Type B pancreatic cell (in vitro differentiated cells): ENCODE measurements around the gene FKBP9. TPM values are rescaled to one million over a fixed set of nuclear protein-coding genes. Genes with fewer than 3 reads are reported as not detected.

Experiments used
- DNase-seq: peaks from one replicate; pipeline ENCODE4 v3.0.0; 2021; ENCODE audit warnings: mixed read lengths; ENCODE audit not compliant: unreplicated experiment; ENCODE audit errors: extremely low spot score
- H3K27ac Mint-ChIP-seq: 2 replicates; pipeline ENCODE4 v1.8.0; 2021; ENCODE audit warnings: mild to moderate bottlenecking, mixed read lengths
- H3K27me3 Mint-ChIP-seq: 2 replicates; pipeline ENCODE4 v1.8.0; 2021; ENCODE audit warnings: mixed read lengths
- H3K36me3 Mint-ChIP-seq: 2 replicates; pipeline ENCODE4 v1.8.0; 2021; ENCODE audit warnings: mixed read lengths
- H3K4me1 Mint-ChIP-seq: one replicate; pipeline ENCODE4 v1.8.0; 2021; ENCODE audit warnings: mixed read lengths; ENCODE audit not compliant: unreplicated experiment
- H3K4me3 Mint-ChIP-seq: 2 replicates; pipeline ENCODE4 v1.8.0; 2021; ENCODE audit warnings: mild to moderate bottlenecking, mixed read lengths
- H3K9me3 Mint-ChIP-seq: 2 replicates; pipeline ENCODE4 v1.8.0; 2021; ENCODE audit warnings: mixed read lengths
- total RNA-seq: library from RNA; stranded (reverse); gene quantifications from 2 replicates; pipeline ENCODE4 v1.2.1, GENCODE V29; 2021; ENCODE audit warnings: low replicate concordance
- TF ChIP-seq, protein P1 (sequence below): fragments of 200-600 bp; sonication (generic); conservative IDR thresholded peaks from 2 replicates; pipeline ENCODE4 v1.5.0; 2021; ENCODE audit warnings: antibody characterized with exemption, mild to moderate bottlenecking

Gene FKBP9
- total RNA-seq, 1 donor from 2014 or later, result 76.0 TPM

DNA sequence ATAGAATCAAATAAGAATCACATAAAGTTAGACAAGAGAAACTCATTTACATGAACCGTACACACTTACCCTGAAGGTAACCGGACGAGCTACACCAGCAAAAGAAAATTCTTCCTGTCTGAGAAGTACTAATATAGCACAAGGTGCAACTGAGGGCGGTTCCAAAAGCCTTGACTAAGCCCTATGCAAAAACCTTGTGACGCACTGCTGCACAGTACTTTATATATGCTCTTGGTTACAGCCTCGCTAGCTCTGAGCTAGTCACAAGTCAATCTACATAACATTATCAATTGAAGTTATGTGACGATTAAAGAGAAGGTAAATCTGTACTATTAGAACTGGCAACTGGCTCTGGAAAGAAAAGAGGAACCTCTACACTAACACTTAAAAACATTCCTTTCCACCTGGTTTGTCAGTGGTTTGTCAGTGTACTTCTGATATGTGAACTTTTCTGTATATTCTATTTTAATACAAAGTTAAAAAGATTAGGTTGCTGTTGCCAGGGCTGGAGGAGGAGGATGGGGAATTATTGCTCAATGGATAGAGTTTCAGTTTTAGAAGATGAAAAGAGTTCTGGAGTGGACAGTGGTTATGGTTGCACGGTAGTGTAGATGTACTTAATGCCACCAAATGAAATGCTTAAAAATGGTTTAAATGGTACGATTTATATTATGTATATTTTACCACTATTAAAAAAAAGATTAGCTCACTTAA is 83.7 kb downstream of the FKBP9 start:
- H3K27ac Mint-ChIP-seq, result peak overlapping the region; percentile 76

DNA sequence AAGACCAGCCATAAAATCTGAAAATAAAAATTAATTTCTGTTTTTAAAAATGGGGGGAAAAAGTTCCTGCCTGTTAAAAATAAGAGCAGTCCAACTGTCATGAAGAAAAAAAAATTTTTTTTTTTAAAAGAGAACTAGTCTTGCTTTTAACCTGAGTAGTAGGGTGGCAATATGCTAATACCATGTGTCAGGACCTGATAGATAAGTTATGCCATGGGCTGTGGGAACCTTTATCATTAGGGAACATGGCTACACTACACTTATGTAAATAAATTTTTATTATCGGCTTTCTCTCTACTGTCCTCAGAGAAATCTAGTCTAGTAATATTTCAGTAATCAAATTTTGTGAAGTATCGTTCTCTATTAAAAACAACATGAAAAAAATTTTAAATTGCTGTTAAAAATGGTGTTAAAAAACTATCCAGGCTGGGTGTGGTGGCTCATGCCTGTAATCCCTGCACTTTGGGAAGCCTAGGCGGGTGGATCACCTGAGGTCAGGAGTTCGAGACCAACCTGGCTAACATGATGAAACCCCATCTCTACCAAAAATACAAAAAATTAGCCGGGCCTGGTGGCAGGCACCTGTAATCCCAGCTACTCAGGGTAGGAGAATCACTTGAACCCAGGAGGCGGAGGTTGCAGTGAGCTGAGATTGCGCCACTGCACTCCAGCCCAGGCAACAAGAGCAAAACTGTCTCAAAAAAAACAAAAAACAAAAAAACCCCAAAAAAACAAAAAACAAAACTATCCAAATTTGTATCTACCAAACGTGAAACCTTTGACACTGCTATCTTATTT is 84.6 kb downstream of the FKBP9 start:
- Mint-ChIP-seq H3K27me3 (no peaks in the 10 kb centered on the region), H3K27ac (no peak overlapping the region), H3K9me3 (peaks cover 4% of the 10 kb centered on the region), H3K36me3 (peaks cover 4% of the 10 kb centered on the region), H3K4me3 (no peak overlapping the region), H3K4me1 (peaks cover 28% of the 10 kb centered on the region)
- TF ChIP-seq, protein P1, sequence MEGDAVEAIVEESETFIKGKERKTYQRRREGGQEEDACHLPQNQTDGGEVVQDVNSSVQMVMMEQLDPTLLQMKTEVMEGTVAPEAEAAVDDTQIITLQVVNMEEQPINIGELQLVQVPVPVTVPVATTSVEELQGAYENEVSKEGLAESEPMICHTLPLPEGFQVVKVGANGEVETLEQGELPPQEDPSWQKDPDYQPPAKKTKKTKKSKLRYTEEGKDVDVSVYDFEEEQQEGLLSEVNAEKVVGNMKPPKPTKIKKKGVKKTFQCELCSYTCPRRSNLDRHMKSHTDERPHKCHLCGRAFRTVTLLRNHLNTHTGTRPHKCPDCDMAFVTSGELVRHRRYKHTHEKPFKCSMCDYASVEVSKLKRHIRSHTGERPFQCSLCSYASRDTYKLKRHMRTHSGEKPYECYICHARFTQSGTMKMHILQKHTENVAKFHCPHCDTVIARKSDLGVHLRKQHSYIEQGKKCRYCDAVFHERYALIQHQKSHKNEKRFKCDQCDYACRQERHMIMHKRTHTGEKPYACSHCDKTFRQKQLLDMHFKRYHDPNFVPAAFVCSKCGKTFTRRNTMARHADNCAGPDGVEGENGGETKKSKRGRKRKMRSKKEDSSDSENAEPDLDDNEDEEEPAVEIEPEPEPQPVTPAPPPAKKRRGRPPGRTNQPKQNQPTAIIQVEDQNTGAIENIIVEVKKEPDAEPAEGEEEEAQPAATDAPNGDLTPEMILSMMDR, result no peak
- no peak for DNase-seq

More for the DNA sequence above, 83.7 kb downstream of the FKBP9 start:
- peaks cover 4% of the 10 kb centered on the region for H3K9me3 Mint-ChIP-seq
- TF ChIP-seq, protein P1, result no peak
- peak overlapping the region; percentile 13 for H3K4me3 Mint-ChIP-seq
- H3K36me3 Mint-ChIP-seq, result peaks cover 4% of the 10 kb centered on the region
- no peak for DNase-seq
- no peaks in the 10 kb centered on the region for H3K27me3 Mint-ChIP-seq
- H3K4me1 Mint-ChIP-seq, result peaks cover 31% of the 10 kb centered on the region

DNA sequence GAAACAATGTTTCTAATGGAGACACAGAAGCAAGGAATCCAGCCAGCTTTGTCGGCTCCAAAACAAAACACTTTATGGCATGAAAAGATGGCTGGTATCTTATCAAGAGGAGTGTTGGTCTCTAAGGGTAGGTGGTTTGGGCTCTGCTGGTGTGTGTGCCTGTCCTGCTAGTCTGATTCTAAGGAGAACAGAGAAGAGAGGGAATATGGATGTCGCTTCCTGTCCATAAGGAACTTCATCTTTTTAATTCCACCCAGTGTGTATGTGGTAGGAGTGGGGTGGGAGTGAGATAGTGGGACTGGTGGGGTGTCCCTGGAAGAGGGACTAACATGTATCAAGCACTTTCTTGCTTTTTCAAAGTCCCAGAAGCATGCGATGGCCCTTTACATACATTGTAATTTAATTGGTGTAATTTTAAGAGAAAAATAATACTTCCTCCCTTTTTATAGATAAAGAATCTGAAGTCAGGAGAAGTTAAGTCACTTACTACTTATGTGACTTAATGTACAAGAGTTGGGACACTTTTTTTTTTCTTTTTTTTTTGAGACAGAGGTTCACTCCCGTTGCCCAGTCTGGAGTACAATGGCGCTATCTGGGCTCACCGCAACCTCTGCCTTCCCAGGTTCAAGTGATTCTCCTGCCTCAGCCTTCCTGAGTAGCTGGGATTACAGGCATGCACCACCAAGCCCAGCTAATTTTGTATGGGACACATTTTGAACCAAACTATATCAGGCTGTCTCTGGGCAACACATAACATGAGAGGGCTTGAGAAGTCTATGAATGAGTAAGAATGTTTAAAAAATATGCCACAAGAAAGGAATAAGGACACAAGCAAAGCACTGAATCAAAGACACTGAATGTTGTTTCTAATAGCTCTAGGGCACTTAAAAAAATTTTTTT is 86.5 kb downstream of the FKBP9 start:
- TF ChIP-seq, protein P1, result no peak
- H3K36me3 Mint-ChIP-seq, result peaks cover 4% of the 10 kb centered on the region
- peak overlapping the region; percentile 53 for H3K4me3 Mint-ChIP-seq
- H3K9me3 Mint-ChIP-seq, result peaks cover 4% of the 10 kb centered on the region
- peak overlapping the region; percentile 79 for H3K27ac Mint-ChIP-seq
- H3K27me3 Mint-ChIP-seq, result no peaks in the 10 kb centered on the region
- DNase-seq, result no peak
- peaks cover 28% of the 10 kb centered on the region for H3K4me1 Mint-ChIP-seq

DNA sequence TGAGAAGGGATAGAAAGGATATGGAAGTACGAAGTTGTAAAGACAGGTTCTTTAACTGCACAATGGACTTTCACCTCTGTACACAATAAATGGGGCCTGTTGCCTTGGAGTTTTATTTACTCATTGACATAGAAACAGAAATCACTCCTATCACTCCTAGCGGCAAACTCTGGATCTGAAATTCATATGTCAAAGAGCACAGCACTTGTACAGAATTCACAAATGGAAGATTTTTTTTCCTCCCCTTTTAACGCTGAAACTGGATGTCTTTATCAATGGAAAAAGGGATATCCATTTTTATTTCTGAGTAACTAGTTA is 87.1 kb downstream of the FKBP9 start:
- TF ChIP-seq, protein P1, result peak; percentile 30
- no peaks in the 10 kb centered on the region for H3K27me3 Mint-ChIP-seq
- DNase-seq, result no peak
- peaks cover 27% of the 10 kb centered on the region for H3K4me1 Mint-ChIP-seq
- H3K4me3 Mint-ChIP-seq, result peak overlapping the region; percentile 53
- peaks cover 4% of the 10 kb centered on the region for H3K36me3 Mint-ChIP-seq
- H3K9me3 Mint-ChIP-seq, result peaks cover 4% of the 10 kb centered on the region
- peak overlapping the region; percentile 79 for H3K27ac Mint-ChIP-seq

DNA sequence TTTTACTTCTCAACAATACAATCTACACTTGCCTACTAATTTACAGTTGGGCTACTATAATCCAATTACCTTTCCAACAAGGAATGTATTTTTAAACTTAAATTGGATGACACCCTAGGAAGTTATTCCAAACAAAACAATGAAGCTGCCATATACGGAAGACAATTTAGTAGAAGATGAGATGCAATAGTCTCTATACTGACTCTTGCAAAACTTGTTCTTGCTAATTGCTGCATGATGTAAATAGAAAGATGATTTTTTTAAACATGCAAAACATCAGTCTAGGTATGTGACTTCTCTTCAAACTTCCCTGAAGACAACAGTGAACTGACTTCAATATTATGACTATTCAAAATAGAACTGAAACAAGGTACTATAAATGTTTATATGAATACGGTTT is 87.7 kb downstream of the FKBP9 start:
- Mint-ChIP-seq H3K36me3 (peaks cover 4% of the 10 kb centered on the region), H3K27ac (peak overlapping the region; percentile 79), H3K4me1 (peaks cover 21% of the 10 kb centered on the region), H3K27me3 (no peaks in the 10 kb centered on the region), H3K9me3 (peaks cover 4% of the 10 kb centered on the region), H3K4me3 (no peak overlapping the region)
- DNase-seq, result no peak
- TF ChIP-seq, protein P1, result no peak
